NCI-H1694 (cell line): Measurements from ENCODE around the gene DGCR2.
"Not testable (repeated sequence)": the region's sequence is repeated elsewhere in the genome, so short reads cannot be mapped to it uniquely, and the experiment has no call there.

Experiments used
- DNase-seq: peaks from one replicate; lab custom pipeline; 2025; lab: John Stamatoyannopoulos, UW

The DGCR2 gene

GRCh38 chr22:19029113-19030103 is 92.8 kb downstream of the DGCR2 start:
- DNase-seq, result not testable (repeated sequence)

DNA sequence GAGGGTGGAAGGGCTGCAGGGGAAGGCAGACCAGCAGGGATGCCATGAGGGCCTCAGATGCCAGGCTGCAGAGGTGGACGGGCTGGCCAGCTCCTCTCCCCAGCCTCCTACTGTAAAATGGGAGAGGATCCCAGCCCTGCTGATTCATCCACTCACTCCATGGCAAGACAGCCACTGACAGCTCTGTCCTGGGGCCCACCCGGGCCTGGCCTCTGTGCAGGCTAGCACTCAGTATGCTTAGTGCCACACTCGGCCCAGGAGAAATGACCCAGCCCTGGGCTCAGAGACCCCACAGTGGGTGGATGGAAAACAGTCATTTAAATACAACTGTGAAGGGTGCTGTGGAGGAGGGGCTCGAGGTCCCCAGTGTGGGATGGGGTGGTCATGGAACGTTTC is 94.2 kb downstream of the DGCR2 start:
- not testable (repeated sequence) for DNase-seq

DNA sequence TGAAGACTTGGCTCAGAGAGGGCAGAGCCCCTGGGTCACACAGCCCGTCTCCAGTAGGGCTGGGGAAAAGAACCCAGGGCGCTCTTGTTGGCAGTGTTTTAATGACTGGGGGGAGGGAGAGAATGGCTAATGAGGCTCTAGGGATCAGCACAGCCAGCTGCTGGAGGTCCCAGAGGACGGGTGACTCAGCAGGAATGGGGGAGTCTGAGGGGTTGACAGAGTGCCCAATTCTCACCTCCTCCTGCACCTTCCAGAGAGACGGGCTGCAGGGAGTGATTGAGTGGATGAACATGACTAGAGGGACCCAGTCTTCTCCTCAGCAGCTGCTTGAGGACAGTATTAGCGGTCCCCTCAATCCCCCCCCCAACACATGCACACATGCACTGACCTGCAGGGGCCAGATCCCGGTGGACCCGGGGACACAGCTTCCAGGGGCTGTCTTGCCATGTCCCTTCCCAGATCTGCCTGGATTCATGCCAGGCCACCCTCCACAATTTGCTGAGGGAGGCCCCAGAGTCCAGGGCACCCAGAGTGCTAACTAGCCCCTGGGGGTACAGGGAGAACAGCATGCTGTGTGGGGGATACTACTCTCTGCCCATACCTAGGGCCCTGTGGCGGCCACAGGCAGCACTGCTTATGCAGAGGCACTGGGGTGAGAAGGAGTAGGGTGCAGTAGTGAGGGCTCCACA is 94.7 kb downstream of the DGCR2 start:
- DNase-seq, result not testable (repeated sequence)

GRCh38 chr22:19026080-19026479 is 96.1 kb downstream of the DGCR2 start:
- DNase-seq, result not testable (repeated sequence)

- DNase-seq, result not testable (repeated sequence)
Observed at GRCh38 chr22:19024956-19025489, 97.2 kb downstream of the DGCR2 start.

- not testable (repeated sequence) for DNase-seq
Observed at GRCh38 chr22:19023931-19024330, 98.3 kb downstream of the DGCR2 start.

DNA sequence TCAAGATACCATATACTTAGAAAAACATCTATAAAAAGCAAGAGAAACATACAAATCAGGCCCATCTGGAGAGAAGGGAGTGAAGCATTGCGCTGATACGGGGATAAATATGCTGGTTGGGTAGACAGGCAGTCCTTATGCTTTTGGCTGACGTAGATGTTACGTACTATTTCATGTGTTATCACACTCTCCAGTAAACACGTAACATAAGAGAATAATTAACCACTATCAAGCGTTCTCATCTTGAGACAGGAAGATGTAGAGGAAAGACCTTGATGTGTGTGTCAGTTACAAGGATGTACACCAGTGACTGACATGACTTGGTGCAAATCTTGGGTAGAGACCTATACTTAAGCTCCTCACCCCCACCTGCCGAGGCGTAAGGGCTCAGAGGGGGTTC is 99.5 kb downstream of the DGCR2 start:
- DNase-seq, result no peak

- no peak for DNase-seq
Observed at GRCh38 chr22:19019679-19020032, 102.6 kb downstream of the DGCR2 start.

DNA sequence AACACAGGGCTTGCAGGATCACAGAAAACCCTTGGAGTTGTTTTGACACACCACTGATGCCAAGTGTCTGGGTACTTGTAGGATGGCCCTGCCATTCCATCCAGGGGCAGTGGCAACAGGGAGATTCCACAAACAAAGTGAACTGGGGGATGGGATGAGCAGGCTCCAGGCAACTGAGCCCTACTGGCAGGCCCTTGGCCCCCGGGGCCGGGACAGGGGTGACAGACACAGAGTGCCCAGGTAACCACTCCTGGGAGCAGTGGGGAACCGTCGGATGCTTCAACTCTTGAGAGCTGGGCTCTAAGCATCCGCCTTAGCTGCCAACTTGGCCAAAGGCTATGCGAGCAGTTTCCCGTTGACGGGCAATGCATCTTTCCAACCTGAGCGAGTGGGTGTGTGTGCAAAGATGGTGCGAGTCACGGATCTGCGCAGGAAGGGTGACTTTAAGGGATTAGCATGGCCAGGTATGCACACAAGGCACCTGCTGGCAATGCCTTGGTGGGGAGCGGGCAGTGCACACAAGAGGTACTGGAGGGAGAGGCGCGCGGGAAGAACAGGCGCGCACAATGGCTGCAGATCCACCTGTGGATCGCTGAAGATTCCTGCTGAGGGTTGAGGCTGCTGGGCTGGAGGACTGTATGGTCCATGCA is 103.1 kb downstream of the DGCR2 start:
- DNase-seq, result no peak

DNA sequence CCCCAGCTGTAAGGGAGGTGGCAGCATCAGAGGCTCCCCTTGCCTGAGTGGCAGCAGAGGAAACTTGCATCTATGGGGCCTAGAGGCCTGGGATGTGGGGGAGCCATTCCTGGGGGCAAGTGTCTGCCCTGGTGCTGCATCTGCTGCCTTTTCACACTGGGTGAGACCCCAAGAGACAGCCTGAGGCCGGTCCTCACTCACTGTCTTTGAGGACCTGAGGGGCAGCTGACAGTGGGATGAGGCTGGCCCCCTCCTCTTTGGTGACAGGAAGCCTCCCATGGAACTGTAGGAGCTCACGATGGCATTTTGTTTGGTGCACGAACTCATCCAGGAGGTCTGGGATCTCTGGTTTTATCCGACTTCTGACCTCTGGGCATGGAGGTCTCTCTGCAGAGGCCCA is 104.0 kb downstream of the DGCR2 start:
- no peak for DNase-seq

DNA sequence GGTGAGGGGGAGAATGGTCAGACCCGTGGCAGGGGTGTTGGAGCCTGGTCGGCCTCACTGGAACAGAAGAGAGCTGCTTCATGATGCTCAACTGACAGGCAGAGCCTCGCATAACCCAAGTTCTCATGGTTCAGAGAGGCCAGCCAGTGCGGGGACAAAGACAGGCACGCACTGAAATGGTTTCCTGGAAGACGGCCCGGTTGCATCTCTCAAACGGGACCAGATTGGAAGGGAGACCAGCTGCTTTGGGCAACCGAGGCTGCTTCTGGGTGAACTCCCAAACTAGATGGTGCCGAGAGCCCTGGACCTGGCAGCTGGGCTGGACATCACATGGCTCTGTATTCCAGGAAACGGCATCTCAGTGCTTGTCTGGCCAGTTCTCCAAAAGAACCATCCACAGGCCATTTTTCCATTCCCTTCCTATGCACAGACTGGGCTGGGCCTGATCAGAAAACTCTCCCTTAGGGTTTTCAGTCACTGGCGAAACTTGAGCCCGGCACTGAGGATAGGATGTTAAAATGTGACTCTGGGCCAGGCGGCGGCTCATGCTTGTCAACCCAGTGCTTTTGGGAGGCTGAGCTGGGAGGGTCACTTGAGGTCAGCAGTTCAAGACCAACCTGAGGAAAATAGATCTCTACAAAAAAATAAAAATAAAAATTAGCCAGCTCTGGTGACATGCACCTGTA is 106.0 kb downstream of the DGCR2 start:
- no peak for DNase-seq

DNA sequence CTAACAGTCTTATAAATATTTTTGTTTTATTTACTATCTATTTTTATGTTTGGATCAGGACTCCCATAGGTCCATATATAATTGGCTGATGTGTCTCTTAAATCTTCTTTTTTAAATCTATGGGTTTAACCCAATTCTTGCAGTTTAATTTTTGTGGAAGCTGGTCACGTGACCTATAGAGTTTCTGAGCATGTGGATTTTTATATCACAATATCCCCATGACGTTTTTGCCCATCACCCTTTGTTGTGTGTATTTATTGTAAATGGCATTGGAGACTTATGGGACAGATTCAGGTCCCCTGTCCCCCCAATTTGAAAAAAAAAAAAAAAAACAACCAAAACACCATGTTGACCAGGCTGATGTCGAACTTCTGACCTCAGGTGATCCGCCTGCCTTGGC is 107.3 kb downstream of the DGCR2 start:
- DNase-seq, result no peak

- DNase-seq, result not testable (repeated sequence)
Observed at GRCh38 chr22:19013881-19014598, 108.2 kb downstream of the DGCR2 start.

GRCh38 chr22:19013411-19013810 is 108.8 kb downstream of the DGCR2 start:
- DNase-seq, result not testable (repeated sequence)

DNA sequence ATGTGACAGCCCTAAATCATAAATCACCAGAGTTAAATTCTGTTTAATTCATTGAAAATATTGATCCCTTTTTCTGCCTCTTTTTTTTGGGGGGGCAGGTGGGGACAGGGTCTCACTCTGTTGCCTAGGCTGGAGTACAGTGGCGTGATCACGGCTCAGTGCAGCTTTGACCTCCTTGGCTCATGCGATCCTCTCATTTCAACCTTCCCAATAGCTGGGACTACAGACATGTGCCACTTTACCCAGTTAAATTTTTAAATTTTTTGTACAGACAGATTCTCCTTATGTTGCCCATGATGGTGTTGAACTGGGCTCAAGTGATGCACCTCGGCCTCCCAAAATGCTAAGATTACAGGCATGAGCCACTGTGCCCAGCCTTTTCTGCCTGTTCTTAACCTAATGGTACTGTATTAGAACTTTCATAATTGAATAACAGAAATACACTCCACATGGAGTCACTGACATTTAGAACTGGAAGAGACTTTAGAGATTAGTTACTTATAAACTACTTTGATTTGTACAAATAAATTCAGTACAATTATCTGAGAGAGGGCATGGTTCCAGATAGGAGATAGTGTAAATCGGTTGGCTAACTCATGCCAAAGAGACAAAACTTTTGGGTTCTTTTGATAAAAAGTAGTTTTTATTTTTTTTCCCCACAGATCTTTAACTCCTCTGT is 109.8 kb downstream of the DGCR2 start:
- DNase-seq, result no peak

GRCh38 chr22:19011611-19012010 is 110.6 kb downstream of the DGCR2 start:
- not testable (repeated sequence) for DNase-seq

GRCh38 chr22:19011075-19011474 is 111.1 kb downstream of the DGCR2 start:
- no peak for DNase-seq

DNA sequence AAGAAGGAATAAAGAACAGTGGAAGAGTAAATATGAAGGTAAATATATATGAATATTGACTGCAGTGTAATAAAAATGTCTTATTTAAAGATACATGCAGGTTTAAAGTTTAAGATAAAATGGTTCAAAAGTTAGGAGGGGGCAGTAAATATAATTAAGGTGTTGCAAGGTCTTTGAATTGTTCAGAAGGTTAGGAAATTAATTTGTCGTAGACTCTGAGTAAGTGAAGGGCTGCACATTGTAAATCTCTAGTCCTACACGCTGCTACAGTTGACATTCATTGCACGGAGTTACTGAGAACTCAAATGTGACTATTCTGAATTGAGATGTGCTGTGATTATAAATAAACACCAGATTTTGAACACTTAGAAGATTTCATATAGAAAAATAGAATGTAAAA is 116.3 kb downstream of the DGCR2 start:
- no peak for DNase-seq

DNA sequence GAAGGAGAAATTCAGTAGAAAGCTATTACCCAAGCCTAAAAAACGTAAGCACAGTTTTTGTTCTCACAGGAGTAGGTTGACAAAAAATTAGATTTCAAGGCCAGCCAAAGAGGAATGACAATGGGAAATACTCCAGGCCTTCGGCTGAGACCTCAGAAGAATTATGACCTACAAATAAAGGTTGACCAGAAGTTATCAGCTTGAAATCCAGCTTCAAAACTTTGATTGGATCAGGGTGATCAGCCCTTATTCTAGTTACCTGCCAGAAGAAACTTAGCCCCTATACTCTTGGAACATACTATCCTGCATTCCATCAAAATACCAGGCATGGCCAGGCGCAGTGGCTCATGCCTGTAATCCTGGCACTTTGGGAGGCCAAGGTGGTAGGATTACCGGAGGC is 117.7 kb downstream of the DGCR2 start:
- no peak for DNase-seq

DNA sequence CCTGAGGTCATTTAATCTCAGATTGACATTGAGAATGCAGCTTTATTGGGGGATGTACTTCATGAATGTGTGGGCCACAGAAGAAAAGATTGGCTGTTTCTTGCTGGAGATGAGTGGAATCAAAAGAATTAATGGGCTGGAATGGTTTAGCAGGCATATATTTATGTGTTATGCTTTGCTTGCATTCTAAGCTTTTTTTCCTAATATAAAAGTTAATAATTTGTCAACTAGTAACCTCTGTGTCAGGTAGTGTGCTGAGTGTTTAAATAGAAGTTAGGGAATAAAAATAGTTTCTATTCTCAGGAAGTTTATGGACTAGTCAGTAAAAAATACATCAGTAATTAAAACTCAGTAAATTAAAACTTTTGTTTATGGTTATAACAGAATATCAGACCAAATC is 118.7 kb downstream of the DGCR2 start:
- DNase-seq, result no peak

- DNase-seq, result no peak
Observed at GRCh38 chr22:19002684-19003038, 119.6 kb downstream of the DGCR2 start.
